ENCODE data around the gene BSN.

Gene BSN

GRCh38 chr3:49655731-49656285 is 101.5 kb downstream of the BSN start:
- DNase-seq, result no peak

- DNase-seq, result peak; percentile 48
Measured at GRCh38 chr3:49656541-49657112, 102.3 kb downstream of the BSN start.

- no peak for DNase-seq
Measured at GRCh38 chr3:49657208-49657915, 103.1 kb downstream of the BSN start.

- no peak for DNase-seq
Measured at GRCh38 chr3:49658711-49659110, 104.4 kb downstream of the BSN start.

GRCh38 chr3:49659756-49660155 is 105.5 kb downstream of the BSN start:
- DNase-seq, result no peak

GRCh38 chr3:49661281-49661680 is 107.0 kb downstream of the BSN start:
- no peak for DNase-seq

- DNase-seq, result no peak
Measured at GRCh38 chr3:49662021-49662420, 107.7 kb downstream of the BSN start.

GRCh38 chr3:49662720-49663413 is 108.6 kb downstream of the BSN start:
- DNase-seq, result no peak

- no peak for DNase-seq
Measured at GRCh38 chr3:49663831-49664230, 109.6 kb downstream of the BSN start.

GRCh38 chr3:49664300-49664699 is 110.0 kb downstream of the BSN start:
- DNase-seq, result no peak

GRCh38 chr3:49665822-49666519 is 111.7 kb downstream of the BSN start:
- no peak for DNase-seq

GRCh38 chr3:49666592-49666991 is 112.3 kb downstream of the BSN start:
- peak; percentile 43 for DNase-seq

GRCh38 chr3:49667701-49668413 is 113.6 kb downstream of the BSN start:
- no peak for DNase-seq

GRCh38 chr3:49668414-49668797 is 114.1 kb downstream of the BSN start:
- DNase-seq, result no peak

- DNase-seq, result peak; percentile 17
Measured at GRCh38 chr3:49668861-49669260, 114.6 kb downstream of the BSN start.

- DNase-seq, result no peak
Measured at GRCh38 chr3:49669352-49669751, 115.1 kb downstream of the BSN start.

GRCh38 chr3:49670940-49671290 is 116.6 kb downstream of the BSN start:
- DNase-seq, result no peak

GRCh38 chr3:49671291-49672288 is 117.3 kb downstream of the BSN start:
- DNase-seq, result peak; percentile 57

- no peak for DNase-seq
Measured at GRCh38 chr3:49673121-49673714, 118.9 kb downstream of the BSN start.

GRCh38 chr3:49673715-49674496 is 119.6 kb downstream of the BSN start, which contains the start of gene APEH:
Gene APEH, plus strand, starts transcription at chr3:49674351. Its CDS starts 51 bp downstream, at chr3:49674402.
- peak; percentile 98 for DNase-seq
